ENCODE measurements around the gene CDK9.
A peak's percentile ranks its signal among the peaks of the same experiment; 100 is the strongest.

CDK9 gene

DNA sequence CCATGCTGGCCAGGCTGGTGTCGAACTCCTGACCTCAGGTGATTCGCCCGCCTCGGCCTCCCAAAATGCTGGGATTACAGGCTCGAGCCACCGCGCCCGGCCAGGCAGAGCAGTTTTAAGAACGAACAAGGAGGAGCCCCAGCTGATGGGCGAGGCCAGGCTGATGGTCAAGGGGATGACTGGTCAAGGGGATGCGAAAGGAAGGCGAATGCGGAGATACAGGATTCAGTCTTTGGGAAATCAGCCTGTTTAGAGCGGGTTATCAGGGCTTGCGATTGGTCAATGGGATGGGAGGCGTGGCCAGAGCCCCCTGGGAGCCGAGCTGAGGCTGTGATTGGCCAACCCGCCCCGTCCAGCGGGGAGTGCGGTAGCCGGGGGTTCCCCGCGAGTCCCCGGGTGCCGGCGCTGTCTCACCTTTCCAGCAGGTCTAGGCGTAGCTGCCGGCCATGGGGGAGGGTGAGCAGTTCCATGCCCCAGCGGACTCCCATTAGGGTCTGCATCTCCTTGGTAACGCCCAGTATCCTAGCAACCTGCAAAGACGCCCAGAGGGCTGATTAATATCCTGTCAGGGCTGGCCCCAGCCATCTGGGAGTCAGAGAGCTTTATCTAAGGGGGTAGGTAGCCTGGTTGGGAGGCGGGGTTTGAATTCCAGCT, 43.3 kb upstream of the CDK9 start:
- no peak overlapping the region for H3K4ac ChIP-seq (ENCODE audit: low read depth, low read length)
- no peak overlapping the region for H3K4me3 ChIP-seq (ENCODE audit: low read depth, low read length)
- no peaks in the 10 kb centered on the region for H3K36me3 ChIP-seq (ENCODE audit: control insufficient read depth in 1 of 2, insufficient read depth in 2 of 2, low read length in 2 of 2)
- H2AFZ ChIP-seq (ENCODE audit: insufficient read depth, low read length, poor library complexity) = peak overlapping the region; percentile 30
- no peak overlapping the region for H3K18ac ChIP-seq (ENCODE audit: low read length)
- H2AK5ac ChIP-seq (ENCODE audit: low read length) = no peak overlapping the region
- no peak overlapping the region for H3K14ac ChIP-seq (ENCODE audit: low read length)
- no peak overlapping the region for H3K9ac ChIP-seq (ENCODE audit: low read length)
- H3K79me1 ChIP-seq (ENCODE audit: low read length) = peaks cover 3% of the 10 kb centered on the region
- no CpG with 5 or more reads among the region's 33 CpGs for WGBS (ENCODE audit: extremely low coverage, insufficient coverage, insufficient read length)
- H2BK5ac ChIP-seq (ENCODE audit: low read depth, low read length, poor library complexity) = no peak overlapping the region
- H3K4me1 ChIP-seq (ENCODE audit: control insufficient read depth in 1 of 2, insufficient read depth in 2 of 2, low read length in 2 of 2) = peaks cover 11 to 12% of the 10 kb centered on the region in 2 experiments
- peak overlapping the region; percentile 22 for H4K8ac ChIP-seq (ENCODE audit: low read depth, low read length)
- no peak overlapping the region for H2BK12ac ChIP-seq (ENCODE audit: low read length)
- no peaks in the 10 kb centered on the region for H3K79me2 ChIP-seq (ENCODE audit: control insufficient read depth, insufficient read depth, low read length, poor library complexity)
- H3K23ac ChIP-seq (ENCODE audit: low read length) = no peak overlapping the region
- no peaks in the 10 kb centered on the region for H3K27me3 ChIP-seq (ENCODE audit: insufficient read depth, low read length)
- H3K9me3 ChIP-seq (ENCODE audit: insufficient read depth, low read depth, low read length) = no peaks in the 10 kb centered on the region
- DNase-seq = peak; percentile 68 to 77
- no peak overlapping the region for H4K12ac ChIP-seq (ENCODE audit: low read depth, low read length)
- peak overlapping the region; percentile 35 for H3K4me2 ChIP-seq (ENCODE audit: low read length)
- H3K27ac ChIP-seq (ENCODE audit: low read depth, low read length) = no peak overlapping the region
- H2BK120ac ChIP-seq (ENCODE audit: insufficient read depth, low read length, poor library complexity) = no peak overlapping the region
- no peak overlapping the region for H4K91ac ChIP-seq (ENCODE audit: low read depth, low read length)

DNA sequence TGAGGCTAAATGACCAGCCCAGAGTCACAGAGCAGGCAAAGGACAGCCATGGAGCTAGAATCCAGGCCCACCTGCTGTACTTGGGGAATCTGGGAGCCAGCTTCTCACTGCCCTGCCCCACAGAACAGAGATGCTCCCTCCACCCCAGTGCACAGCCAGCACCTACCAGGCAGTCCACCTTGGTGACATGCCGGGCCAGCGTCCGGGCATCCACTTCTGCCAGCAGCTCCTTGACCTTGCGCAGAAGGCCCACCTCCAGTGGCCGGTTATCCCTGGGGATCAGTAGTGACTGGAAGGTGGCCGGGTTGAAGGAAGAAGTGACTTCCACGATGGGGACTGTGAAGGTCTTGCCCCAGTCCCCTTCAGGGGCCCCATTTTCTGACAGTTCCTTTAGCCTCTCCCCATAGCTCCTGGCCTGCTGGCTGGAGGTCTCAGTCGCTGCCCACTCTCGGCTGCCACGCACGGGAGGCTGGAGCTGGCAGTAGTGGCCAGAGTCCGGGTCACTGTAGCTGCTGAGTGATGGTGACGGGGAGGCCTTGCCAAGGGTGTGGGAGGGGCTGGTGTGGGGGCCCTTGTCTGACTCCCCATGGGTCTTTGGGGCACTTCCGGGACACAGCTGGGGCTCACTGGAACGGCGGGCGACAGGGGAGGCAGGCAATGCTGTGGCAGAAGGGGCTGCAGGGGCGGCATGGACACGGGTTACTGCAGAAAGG, 41.3 kb upstream of the CDK9 start:
- peaks cover 3% of the 10 kb centered on the region for H3K79me1 ChIP-seq (ENCODE audit: low read length)
- no peaks in the 10 kb centered on the region for H3K9me3 ChIP-seq (ENCODE audit: insufficient read depth, low read depth, low read length)
- H2BK5ac ChIP-seq (ENCODE audit: low read depth, low read length, poor library complexity) = no peak overlapping the region
- no peaks in the 10 kb centered on the region for H3K36me3 ChIP-seq (ENCODE audit: control insufficient read depth in 1 of 2, insufficient read depth in 2 of 2, low read length in 2 of 2)
- no peaks in the 10 kb centered on the region for H3K27me3 ChIP-seq (ENCODE audit: insufficient read depth, low read length)
- no peak overlapping the region for H3K14ac ChIP-seq (ENCODE audit: low read length)
- H3K9ac ChIP-seq (ENCODE audit: low read length) = no peak overlapping the region
- H3K4me2 ChIP-seq (ENCODE audit: low read length) = no peak overlapping the region
- no peak overlapping the region for H4K12ac ChIP-seq (ENCODE audit: low read depth, low read length)
- no peak overlapping the region for H3K4ac ChIP-seq (ENCODE audit: low read depth, low read length)
- WGBS (ENCODE audit: extremely low coverage, insufficient coverage, insufficient read length) = no CpG with 5 or more reads among the region's 19 CpGs
- H3K27ac ChIP-seq (ENCODE audit: low read depth, low read length) = no peak overlapping the region
- no peak overlapping the region for H4K91ac ChIP-seq (ENCODE audit: low read depth, low read length)
- no peak overlapping the region for H3K18ac ChIP-seq (ENCODE audit: low read length)
- no peak overlapping the region for H2BK120ac ChIP-seq (ENCODE audit: insufficient read depth, low read length, poor library complexity)
- H2AK5ac ChIP-seq (ENCODE audit: low read length) = no peak overlapping the region
- DNase-seq = no peak
- no peaks in the 10 kb centered on the region for H3K79me2 ChIP-seq (ENCODE audit: control insufficient read depth, insufficient read depth, low read length, poor library complexity)
- H3K4me1 ChIP-seq (ENCODE audit: control insufficient read depth in 1 of 2, insufficient read depth in 2 of 2, low read length in 2 of 2) = peaks cover 11 to 12% of the 10 kb centered on the region in 2 experiments
- H4K8ac ChIP-seq (ENCODE audit: low read depth, low read length) = no peak overlapping the region
- no peak overlapping the region for H2AFZ ChIP-seq (ENCODE audit: insufficient read depth, low read length, poor library complexity)
- H3K23ac ChIP-seq (ENCODE audit: low read length) = no peak overlapping the region
- H3K4me3 ChIP-seq (ENCODE audit: low read depth, low read length) = no peak overlapping the region
- no peak overlapping the region for H2BK12ac ChIP-seq (ENCODE audit: low read length)

DNA sequence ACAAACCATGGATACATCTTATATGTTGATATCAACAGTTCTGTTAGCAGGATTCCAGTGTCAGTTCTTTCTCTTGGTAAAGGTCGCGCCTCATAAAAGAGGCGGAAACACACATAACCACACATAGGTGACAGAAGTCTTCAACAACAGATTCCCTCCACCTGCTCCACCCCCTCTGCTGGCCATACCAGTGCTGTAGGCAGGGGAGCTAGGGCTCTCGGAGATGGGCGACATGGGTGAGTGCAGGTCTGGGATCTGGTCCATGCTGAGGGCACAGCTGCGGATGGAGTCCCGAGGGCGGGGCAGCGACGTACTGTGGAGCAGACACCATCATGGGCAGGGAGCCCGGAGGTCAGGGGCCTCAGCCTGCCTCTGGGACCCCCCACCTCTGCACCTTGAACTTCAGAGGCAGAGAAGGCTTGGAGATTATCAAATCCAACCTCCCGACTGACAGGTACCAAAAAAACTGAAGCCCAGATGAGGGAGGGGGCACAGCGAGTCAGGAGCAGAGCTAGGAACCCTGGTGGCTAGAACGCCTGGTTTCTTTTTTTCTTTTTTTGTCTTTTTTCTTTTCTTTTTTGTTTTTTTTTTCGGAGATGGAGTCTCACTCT, 38.8 kb upstream of the CDK9 start:
- H3K27me3 ChIP-seq (ENCODE audit: insufficient read depth, low read length) = no peaks in the 10 kb centered on the region
- no CpG with 5 or more reads among the region's 15 CpGs for WGBS (ENCODE audit: extremely low coverage, insufficient coverage, insufficient read length)

DNA sequence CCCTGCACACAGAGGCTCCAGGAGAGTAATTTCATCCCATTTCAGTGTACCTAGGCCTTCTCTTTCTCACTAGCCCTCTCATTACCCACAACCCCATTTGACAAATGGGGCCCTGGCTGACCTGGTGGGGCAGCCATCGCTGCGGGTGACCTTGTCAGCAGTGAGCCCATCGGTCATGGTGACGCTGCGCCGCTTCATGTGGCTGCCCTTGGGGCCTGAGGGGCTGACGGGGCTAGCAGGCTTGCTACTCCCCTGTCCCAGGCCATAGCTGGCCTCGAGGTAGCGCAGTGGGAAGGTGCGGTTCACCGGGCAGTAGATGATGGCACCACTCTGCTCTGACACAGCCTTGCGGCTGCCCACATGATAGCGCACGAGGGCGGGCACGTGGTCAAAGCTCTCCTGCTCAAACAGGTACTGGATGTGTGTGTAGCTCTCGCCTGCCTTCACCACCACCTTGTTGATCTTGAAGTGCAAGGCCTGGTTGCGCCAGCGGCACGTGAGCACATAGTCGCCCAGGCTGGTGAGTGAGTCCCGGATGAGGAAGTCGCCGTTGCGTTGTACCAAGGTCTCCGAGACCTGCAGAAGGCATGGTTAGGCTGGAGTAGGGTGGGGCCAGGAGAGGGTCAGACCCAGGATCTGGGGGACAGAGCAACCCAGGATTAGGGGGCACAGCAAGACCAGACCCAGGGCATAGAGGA, 36.6 kb upstream of the CDK9 start:
- H3K79me2 ChIP-seq (ENCODE audit: control insufficient read depth, insufficient read depth, low read length, poor library complexity) = no peaks in the 10 kb centered on the region
- no peak overlapping the region for H2AFZ ChIP-seq (ENCODE audit: insufficient read depth, low read length, poor library complexity)
- no peak overlapping the region for H3K14ac ChIP-seq (ENCODE audit: low read length)
- H2BK12ac ChIP-seq (ENCODE audit: low read length) = no peak overlapping the region
- DNase-seq = no peak
- peaks cover 0 to under 1% of the 10 kb centered on the region in 2 experiments for H3K4me1 ChIP-seq (ENCODE audit: control insufficient read depth in 1 of 2, insufficient read depth in 2 of 2, low read length in 2 of 2)
- no peak overlapping the region for H2BK5ac ChIP-seq (ENCODE audit: low read depth, low read length, poor library complexity)
- no peak overlapping the region for H4K91ac ChIP-seq (ENCODE audit: low read depth, low read length)
- H3K36me3 ChIP-seq (ENCODE audit: control insufficient read depth in 1 of 2, insufficient read depth in 2 of 2, low read length in 2 of 2) = no peaks in the 10 kb centered on the region
- H3K27me3 ChIP-seq (ENCODE audit: insufficient read depth, low read length) = peaks cover 13% of the 10 kb centered on the region
- H3K9ac ChIP-seq (ENCODE audit: low read length) = no peak overlapping the region
- H3K27ac ChIP-seq (ENCODE audit: low read depth, low read length) = no peak overlapping the region
- no CpG with 5 or more reads among the region's 26 CpGs for WGBS (ENCODE audit: extremely low coverage, insufficient coverage, insufficient read length)
- no peak overlapping the region for H3K23ac ChIP-seq (ENCODE audit: low read length)
- no peak overlapping the region for H2AK5ac ChIP-seq (ENCODE audit: low read length)
- H4K8ac ChIP-seq (ENCODE audit: low read depth, low read length) = no peak overlapping the region
- H3K4ac ChIP-seq (ENCODE audit: low read depth, low read length) = no peak overlapping the region
- no peak overlapping the region for H3K4me2 ChIP-seq (ENCODE audit: low read length)
- no peaks in the 10 kb centered on the region for H3K9me3 ChIP-seq (ENCODE audit: insufficient read depth, low read depth, low read length)
- H4K12ac ChIP-seq (ENCODE audit: low read depth, low read length) = no peak overlapping the region
- no peak overlapping the region for H3K18ac ChIP-seq (ENCODE audit: low read length)
- no peak overlapping the region for H3K4me3 ChIP-seq (ENCODE audit: low read depth, low read length)
- no peak overlapping the region for H2BK120ac ChIP-seq (ENCODE audit: insufficient read depth, low read length, poor library complexity)
- no peaks in the 10 kb centered on the region for H3K79me1 ChIP-seq (ENCODE audit: low read length)

More for the DNA sequence above, 38.8 kb upstream of the CDK9 start:
- Histone ChIP-seq H3K4me2 (ENCODE audit: low read length) (no peak overlapping the region), H3K23ac (ENCODE audit: low read length) (no peak overlapping the region), H3K27ac (ENCODE audit: low read depth, low read length) (no peak overlapping the region), H4K8ac (ENCODE audit: low read depth, low read length) (no peak overlapping the region), H3K4me1 (ENCODE audit: control insufficient read depth in 1 of 2, insufficient read depth in 2 of 2, low read length in 2 of 2) (peaks cover 6% of the 10 kb centered on the region in 2 experiments), H3K4ac (ENCODE audit: low read depth, low read length) (no peak overlapping the region), H4K91ac (ENCODE audit: low read depth, low read length) (no peak overlapping the region), H3K14ac (ENCODE audit: low read length) (no peak overlapping the region), H3K4me3 (ENCODE audit: low read depth, low read length) (no peak overlapping the region), H4K12ac (ENCODE audit: low read depth, low read length) (no peak overlapping the region), H3K79me1 (ENCODE audit: low read length) (no peaks in the 10 kb centered on the region), H3K79me2 (ENCODE audit: control insufficient read depth, insufficient read depth, low read length, poor library complexity) (no peaks in the 10 kb centered on the region), H3K36me3 (ENCODE audit: control insufficient read depth in 1 of 2, insufficient read depth in 2 of 2, low read length in 2 of 2) (no peaks in the 10 kb centered on the region), H2BK120ac (ENCODE audit: insufficient read depth, low read length, poor library complexity) (no peak overlapping the region), H3K18ac (ENCODE audit: low read length) (no peak overlapping the region), H2BK5ac (ENCODE audit: low read depth, low read length, poor library complexity) (no peak overlapping the region), H2BK12ac (ENCODE audit: low read length) (no peak overlapping the region), H3K9me3 (ENCODE audit: insufficient read depth, low read depth, low read length) (no peaks in the 10 kb centered on the region), H3K9ac (ENCODE audit: low read length) (no peak overlapping the region), H2AK5ac (ENCODE audit: low read length) (no peak overlapping the region), H2AFZ (ENCODE audit: insufficient read depth, low read length, poor library complexity) (no peak overlapping the region)
- no peak for DNase-seq
